Kidney (tissue), 14 donors: ENCODE data around the gene CPZ. TPM values are rescaled to one million over a fixed set of nuclear protein-coding genes. Genes with fewer than 3 reads are reported as not detected.

ENCODE experiments used
- DNase-seq, 5 donors: peaks; one replicate each; pipeline ENCODE4 v3.0.0-alpha.2; 2013 to 2020
- FAIRE-seq: peaks from 2 replicates; lab custom pipeline; 2012; peaks lifted over from hg19 to GRCh38; lab: Jason Lieb, UNC
- H3K27ac ChIP-seq, 2 donors: one replicate each; pipeline ENCODE4 v1.7.0; 2013; ENCODE audit warnings: low read depth in 2 of 2, low read length in 2 of 2, inconsistent platforms in 1 of 2
- H3K27me3 ChIP-seq: one replicate; pipeline ENCODE4 v1.7.1; 2013; ENCODE audit warnings: low read length, inconsistent platforms; ENCODE audit not compliant: control insufficient read depth, insufficient read depth
- H3K36me3 ChIP-seq, 3 donors: one replicate each; pipeline versions ENCODE4 v1.7.0 to v1.7.1; 2013; ENCODE audit warnings: low read length in 3 of 3, control low read depth in 1 of 3, inconsistent platforms in 1 of 3; ENCODE audit not compliant: insufficient read depth in 3 of 3, control insufficient read depth in 2 of 3
- H3K4me1 ChIP-seq, 3 donors: one replicate each; pipeline versions ENCODE4 v1.7.0 to v1.7.1; 2013; ENCODE audit warnings: low read length in 3 of 3, inconsistent platforms in 1 of 3, low read depth in 1 of 3; ENCODE audit not compliant: control insufficient read depth in 2 of 3, insufficient read depth in 2 of 3
- H3K4me3 ChIP-seq, 3 donors: one replicate each; pipeline versions ENCODE4 v1.7.0 to v1.8.1; 2013; ENCODE audit warnings: low read length in 3 of 3, control low read depth in 1 of 3, inconsistent platforms in 1 of 3
- H3K9ac ChIP-seq, 3 donors: one replicate each; pipeline versions ENCODE4 v1.7.0 to v1.7.1; 2013; ENCODE audit warnings: low read length in 3 of 3, control low read depth in 1 of 3, inconsistent platforms in 1 of 3
- H3K9me3 ChIP-seq, 3 donors: one replicate each; pipeline versions ENCODE4 v1.7.0 to v1.7.1; 2013; ENCODE audit warnings: low read length in 3 of 3, control low read depth in 1 of 3, inconsistent platforms in 1 of 3; ENCODE audit not compliant: control insufficient read depth in 2 of 3, insufficient read depth in 1 of 3
- intact Hi-C: fragments of 100-400 bp; cut with DNase I; formaldehyde crosslinking; loops from one replicate; pipeline ENCODE4 v1.11.1; 2022
- polyA plus RNA-seq: library from polyadenylated mRNA; stranded (reverse); fragments of 350-450 nt; fragmentation: Illumina TruSeq; extraction: RNeasy Lipid Tissue Mini Kit (QIAGEN cat#74804); gene quantifications from one replicate; pipeline ENCODE4 v1.2.3, GENCODE V29; 2014; ENCODE audit warnings: low read depth, low replicate concordance; ENCODE audit not compliant: insufficient read depth
- total RNA-seq: library from RNA; stranded (reverse); fragmentation: NEBNext Ultra II Directional; extraction: Animal tissue kit (Norgen Biotek cat#: 25700); gene quantifications from one replicate; pipeline ENCODE4 v1.2.1, GENCODE V29; 2021
- TF ChIP-seq, protein P1 (sequence below): IDR thresholded peaks from 3 replicates; pipeline ENCODE4 v1.5.1; 2012; ENCODE audit warnings: mild to moderate bottlenecking, moderate library complexity, borderline replicate concordance; ENCODE audit not compliant: insufficient read depth; ENCODE audit errors: extremely low read depth
- donor health status: control.
- donor health status: control.
- donor health status: control.
- donor health status: control.
- donor health status: control.
- donor health status: DM: yes; HTN: yes; CAD: no.
- donor health status: Normal renal cell carcinoma (clear cell type).

The CPZ gene
- total and polyA plus RNA-seq, 2 donors from 2014 or later, result 1.2 to 2.6 TPM

DNA sequence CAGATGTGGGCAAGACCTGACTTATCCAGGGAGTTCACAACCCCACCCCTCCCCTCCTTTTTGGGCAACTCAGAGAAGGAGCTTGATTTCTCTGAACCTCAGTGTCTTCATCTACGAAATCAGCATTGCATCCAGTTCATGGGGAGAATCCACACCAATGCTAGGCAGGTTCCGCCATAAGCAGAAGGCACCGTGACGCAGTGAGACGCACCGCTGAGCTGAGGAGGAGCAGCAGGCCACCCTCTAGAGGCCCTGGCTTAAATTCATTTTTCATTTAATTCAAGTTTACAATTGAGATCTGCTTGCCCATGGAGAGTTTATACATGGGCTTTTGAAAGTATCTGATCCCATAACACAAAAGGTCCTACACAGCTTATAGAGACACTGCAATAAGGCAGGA is 55.7 kb downstream of the CPZ start:
- no peak overlapping the region for H3K9ac ChIP-seq
- DNase-seq, result no peak
- TF ChIP-seq, protein P1, sequence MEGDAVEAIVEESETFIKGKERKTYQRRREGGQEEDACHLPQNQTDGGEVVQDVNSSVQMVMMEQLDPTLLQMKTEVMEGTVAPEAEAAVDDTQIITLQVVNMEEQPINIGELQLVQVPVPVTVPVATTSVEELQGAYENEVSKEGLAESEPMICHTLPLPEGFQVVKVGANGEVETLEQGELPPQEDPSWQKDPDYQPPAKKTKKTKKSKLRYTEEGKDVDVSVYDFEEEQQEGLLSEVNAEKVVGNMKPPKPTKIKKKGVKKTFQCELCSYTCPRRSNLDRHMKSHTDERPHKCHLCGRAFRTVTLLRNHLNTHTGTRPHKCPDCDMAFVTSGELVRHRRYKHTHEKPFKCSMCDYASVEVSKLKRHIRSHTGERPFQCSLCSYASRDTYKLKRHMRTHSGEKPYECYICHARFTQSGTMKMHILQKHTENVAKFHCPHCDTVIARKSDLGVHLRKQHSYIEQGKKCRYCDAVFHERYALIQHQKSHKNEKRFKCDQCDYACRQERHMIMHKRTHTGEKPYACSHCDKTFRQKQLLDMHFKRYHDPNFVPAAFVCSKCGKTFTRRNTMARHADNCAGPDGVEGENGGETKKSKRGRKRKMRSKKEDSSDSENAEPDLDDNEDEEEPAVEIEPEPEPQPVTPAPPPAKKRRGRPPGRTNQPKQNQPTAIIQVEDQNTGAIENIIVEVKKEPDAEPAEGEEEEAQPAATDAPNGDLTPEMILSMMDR, result no peak
- H3K4me3 ChIP-seq, result no peak overlapping the region
- H3K9me3 ChIP-seq, result no peaks in the 10 kb centered on the region
- H3K27ac ChIP-seq, result no peak overlapping the region
- no peaks in the 10 kb centered on the region for H3K4me1 ChIP-seq
- no peaks in the 10 kb centered on the region for H3K36me3 ChIP-seq
- intact Hi-C loops, result no loop called here
- peaks cover 17% of the 10 kb centered on the region for H3K27me3 ChIP-seq
- FAIRE-seq, result no peak

DNA sequence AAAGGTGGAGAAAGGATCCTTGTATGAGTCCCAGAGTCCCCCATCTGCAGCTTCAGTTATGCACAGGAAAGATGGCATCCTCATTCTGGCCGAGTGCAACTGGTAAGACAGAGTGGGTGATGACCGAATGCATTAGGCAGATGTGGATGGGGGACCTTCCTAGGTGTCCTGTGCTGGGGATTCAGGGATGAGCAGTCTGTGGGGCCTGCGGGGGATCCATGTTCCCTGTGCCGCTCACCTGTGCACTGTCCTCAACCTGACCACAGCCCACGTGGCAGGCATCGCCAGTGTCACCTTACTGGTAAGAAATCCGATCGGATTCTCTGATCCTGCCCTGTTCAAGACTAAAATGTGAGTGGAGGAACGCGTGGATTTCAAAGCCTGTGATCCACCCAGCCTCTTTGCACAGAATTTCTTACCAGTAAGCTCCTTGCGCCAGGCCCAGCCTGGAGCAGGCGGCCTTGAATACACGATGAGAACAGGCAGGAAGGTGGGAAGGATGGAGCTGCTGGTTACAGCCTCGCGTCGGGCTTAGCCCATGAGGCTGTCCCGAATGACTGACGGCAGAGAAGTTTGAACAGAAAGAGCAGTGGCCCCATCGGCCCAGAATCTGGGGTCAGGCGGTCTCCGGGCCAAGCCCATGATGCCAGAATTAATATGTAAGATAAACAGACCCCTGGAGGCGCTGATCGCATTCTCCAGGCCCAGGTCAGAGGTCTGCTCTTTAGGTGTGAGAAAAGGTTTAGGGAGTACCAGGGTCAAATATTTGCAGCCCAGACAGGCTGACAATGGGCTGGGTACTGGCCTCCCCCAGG is 56.5 kb downstream of the CPZ start:
- no peaks in the 10 kb centered on the region for H3K36me3 ChIP-seq
- H3K9me3 ChIP-seq, result no peaks in the 10 kb centered on the region
- intact Hi-C loops, result no loop called here
- TF ChIP-seq, protein P1, result no peak
- H3K4me3 ChIP-seq, result no peak overlapping the region
- peak in 1 of 5 donors; percentile 43 for DNase-seq
- H3K27me3 ChIP-seq, result peaks cover 17% of the 10 kb centered on the region
- no peak overlapping the region for H3K9ac ChIP-seq
- no peaks in the 10 kb centered on the region for H3K4me1 ChIP-seq
- no peak for FAIRE-seq
- H3K27ac ChIP-seq, result no peak overlapping the region

DNA sequence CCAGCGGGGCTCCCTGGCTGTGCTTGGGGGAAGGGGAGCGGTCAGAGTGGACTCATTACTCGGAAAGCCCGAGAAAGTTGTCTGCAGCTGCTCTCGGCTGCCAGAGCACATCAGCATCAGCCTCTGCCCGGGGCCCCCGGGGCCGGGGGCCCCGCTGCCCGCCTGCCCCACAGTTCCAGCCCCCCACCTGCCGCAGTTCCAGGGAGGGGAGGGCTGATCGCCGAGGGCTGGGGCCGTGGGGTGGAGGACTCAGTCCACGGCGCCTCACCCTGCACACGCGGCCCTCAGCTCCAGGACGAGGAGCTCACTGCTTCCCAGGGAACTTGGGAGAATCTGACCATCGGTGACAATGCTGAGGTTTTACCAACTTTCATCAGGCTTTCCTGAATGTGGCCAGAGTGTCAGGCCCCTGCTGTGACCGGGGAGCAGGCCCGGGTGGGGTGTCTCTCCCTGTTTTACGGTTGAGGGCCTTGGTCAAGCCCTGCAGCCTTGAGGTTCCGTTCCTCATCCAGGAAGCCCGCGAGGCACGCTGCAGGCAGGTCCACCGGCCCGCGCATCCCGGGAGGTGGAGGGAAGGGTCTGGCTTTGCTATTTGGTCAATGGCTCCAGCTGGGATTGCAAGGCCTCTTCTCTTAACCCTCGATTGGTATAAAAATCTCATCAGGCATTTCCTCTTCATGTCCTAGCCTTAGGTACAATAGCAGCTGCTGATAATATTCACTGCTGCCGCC is 57.2 kb downstream of the CPZ start:
- TF ChIP-seq, protein P1, result no peak
- Histone ChIP-seq H3K27me3 (peaks cover 17% of the 10 kb centered on the region), H3K4me3 (no peak overlapping the region), H3K9ac (no peak overlapping the region), H3K27ac (no peak overlapping the region), H3K36me3 (no peaks in the 10 kb centered on the region), H3K9me3 (peaks cover 0 to 2% (median 0%) of the 10 kb centered on the region in 3 donors), H3K4me1 (no peaks in the 10 kb centered on the region)
- intact Hi-C loops, result no loop called here
- FAIRE-seq (no peak), DNase-seq (peak in 1 of 5 donors; percentile 45)
